Chondrocyte (in vitro differentiated cells): Measurements from ENCODE around the gene SLC9C1. TPM values are rescaled to one million over a fixed set of nuclear protein-coding genes. Genes with fewer than 3 reads are reported as not detected.

ENCODE experiments used
- DNase-seq: peaks from one replicate; pipeline ENCODE4 v3.0.0; 2021; ENCODE audit warnings: mixed read lengths, low spot score
- H3K27ac Mint-ChIP-seq: one replicate; pipeline ENCODE4 v1.8.0; 2021; ENCODE audit warnings: mild to moderate bottlenecking, moderate library complexity, mixed read lengths; ENCODE audit not compliant: unreplicated experiment
- H3K27me3 Mint-ChIP-seq: 2 replicates; pipeline ENCODE4 v1.8.0; 2021; ENCODE audit warnings: low read depth, mixed read lengths
- H3K36me3 Mint-ChIP-seq: 2 replicates; pipeline ENCODE4 v1.8.0; 2021; ENCODE audit warnings: low read depth, mixed read lengths
- H3K4me1 Mint-ChIP-seq: 2 replicates; pipeline ENCODE4 v1.8.0; 2021; ENCODE audit warnings: low read depth, mild to moderate bottlenecking, mixed read lengths
- H3K4me3 Mint-ChIP-seq: one replicate; pipeline ENCODE4 v1.8.0; 2021; ENCODE audit warnings: mild to moderate bottlenecking, moderate library complexity, mixed read lengths; ENCODE audit not compliant: unreplicated experiment
- H3K9me3 Mint-ChIP-seq: 2 replicates; pipeline ENCODE4 v1.8.0; 2021; ENCODE audit warnings: low read depth, mixed read lengths
- total RNA-seq: library from RNA; stranded (reverse); gene quantifications from 3 replicates; pipeline ENCODE4 v1.2.1, GENCODE V29; 2021
- TF ChIP-seq, protein P1 (sequence below): fragments of 200-600 bp; sonication (generic); IDR thresholded peaks from 2 replicates; pipeline ENCODE4 v1.5.0; 2021; ENCODE audit warnings: antibody characterized with exemption, mild to moderate bottlenecking, moderate library complexity

SLC9C1 gene
- total RNA-seq, 1 donor from 2014 or later, result 0.07 TPM

GRCh38 chr3:112170046-112170445, 124.0 kb downstream of the SLC9C1 start:
- peaks cover 2% of the 10 kb centered on the region for H3K36me3 Mint-ChIP-seq

GRCh38 chr3:112167758-112168157, 126.3 kb downstream of the SLC9C1 start:
- no peak overlapping the region for H3K4me3 Mint-ChIP-seq
- no peaks in the 10 kb centered on the region for H3K4me1 Mint-ChIP-seq
- no peak overlapping the region for H3K27ac Mint-ChIP-seq
- DNase-seq, result no peak
- peaks cover 2% of the 10 kb centered on the region for H3K36me3 Mint-ChIP-seq
- peaks cover 2% of the 10 kb centered on the region for H3K27me3 Mint-ChIP-seq
- peaks cover 13% of the 10 kb centered on the region for H3K9me3 Mint-ChIP-seq
- TF ChIP-seq, protein P1, sequence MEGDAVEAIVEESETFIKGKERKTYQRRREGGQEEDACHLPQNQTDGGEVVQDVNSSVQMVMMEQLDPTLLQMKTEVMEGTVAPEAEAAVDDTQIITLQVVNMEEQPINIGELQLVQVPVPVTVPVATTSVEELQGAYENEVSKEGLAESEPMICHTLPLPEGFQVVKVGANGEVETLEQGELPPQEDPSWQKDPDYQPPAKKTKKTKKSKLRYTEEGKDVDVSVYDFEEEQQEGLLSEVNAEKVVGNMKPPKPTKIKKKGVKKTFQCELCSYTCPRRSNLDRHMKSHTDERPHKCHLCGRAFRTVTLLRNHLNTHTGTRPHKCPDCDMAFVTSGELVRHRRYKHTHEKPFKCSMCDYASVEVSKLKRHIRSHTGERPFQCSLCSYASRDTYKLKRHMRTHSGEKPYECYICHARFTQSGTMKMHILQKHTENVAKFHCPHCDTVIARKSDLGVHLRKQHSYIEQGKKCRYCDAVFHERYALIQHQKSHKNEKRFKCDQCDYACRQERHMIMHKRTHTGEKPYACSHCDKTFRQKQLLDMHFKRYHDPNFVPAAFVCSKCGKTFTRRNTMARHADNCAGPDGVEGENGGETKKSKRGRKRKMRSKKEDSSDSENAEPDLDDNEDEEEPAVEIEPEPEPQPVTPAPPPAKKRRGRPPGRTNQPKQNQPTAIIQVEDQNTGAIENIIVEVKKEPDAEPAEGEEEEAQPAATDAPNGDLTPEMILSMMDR, result no peak

More at GRCh38 chr3:112170046-112170445, 124.0 kb downstream of the SLC9C1 start:
- peaks cover 2% of the 10 kb centered on the region for H3K27me3 Mint-ChIP-seq
- peaks cover 7% of the 10 kb centered on the region for H3K9me3 Mint-ChIP-seq
- no peaks in the 10 kb centered on the region for H3K4me1 Mint-ChIP-seq
- DNase-seq, result no peak
- no peak overlapping the region for H3K27ac Mint-ChIP-seq
- TF ChIP-seq, protein P1, result no peak
- no peak overlapping the region for H3K4me3 Mint-ChIP-seq

- Mint-ChIP-seq H3K4me3 (no peak overlapping the region), H3K27me3 (no peaks in the 10 kb centered on the region), H3K4me1 (no peaks in the 10 kb centered on the region), H3K27ac (no peak overlapping the region), H3K36me3 (peaks cover 7% of the 10 kb centered on the region), H3K9me3 (peaks cover 37% of the 10 kb centered on the region)
- DNase-seq, result no peak
- TF ChIP-seq, protein P1, result no peak
Observed at GRCh38 chr3:112149136-112149535, 144.9 kb downstream of the SLC9C1 start.

GRCh38 chr3:112143689-112144088, 150.3 kb downstream of the SLC9C1 start:
- H3K9me3 Mint-ChIP-seq, result peaks cover 33% of the 10 kb centered on the region
- DNase-seq, result no peak
- TF ChIP-seq, protein P1, result no peak
- H3K4me3 Mint-ChIP-seq, result no peak overlapping the region
- H3K4me1 Mint-ChIP-seq, result no peaks in the 10 kb centered on the region
- peaks cover 2% of the 10 kb centered on the region for H3K27me3 Mint-ChIP-seq
- peaks cover 7% of the 10 kb centered on the region for H3K36me3 Mint-ChIP-seq
- H3K27ac Mint-ChIP-seq, result no peak overlapping the region

DNA sequence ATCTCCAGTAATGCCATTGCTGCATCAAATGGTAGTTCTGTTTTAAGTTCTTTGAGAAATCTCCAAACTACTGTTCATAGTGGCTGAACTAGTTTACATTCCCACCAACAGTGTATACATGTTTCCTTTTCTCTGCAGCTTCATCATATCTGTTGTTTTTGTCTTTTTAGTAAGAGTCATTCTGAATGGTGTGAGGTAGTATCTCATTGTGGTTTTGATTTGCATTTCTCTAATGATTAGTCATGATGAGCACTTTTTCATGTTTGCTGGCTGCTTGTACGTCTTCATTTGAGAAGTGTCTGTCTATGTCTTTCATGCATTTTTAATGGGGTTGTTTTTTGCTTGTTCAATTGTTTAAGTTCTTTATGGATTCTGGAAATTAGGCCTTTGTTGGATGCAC, 150.8 kb downstream of the SLC9C1 start:
- peaks cover 33% of the 10 kb centered on the region for H3K9me3 Mint-ChIP-seq
- no peaks in the 10 kb centered on the region for H3K4me1 Mint-ChIP-seq
- no peak overlapping the region for H3K27ac Mint-ChIP-seq
- DNase-seq, result no peak
- H3K27me3 Mint-ChIP-seq, result peaks cover 2% of the 10 kb centered on the region
- no peak overlapping the region for H3K4me3 Mint-ChIP-seq
- peaks cover 7% of the 10 kb centered on the region for H3K36me3 Mint-ChIP-seq
- TF ChIP-seq, protein P1, result no peak
